Subcutaneous adipose tissue (tissue), 4 donors: ENCODE results near the gene CDHR3. TPM values are rescaled to one million over a fixed set of nuclear protein-coding genes. Genes with fewer than 3 reads are reported as not detected.

Source experiments
- CTCF ChIP-seq: fragments of 450-650 bp; IDR thresholded peaks from one replicate; pipeline ENCODE4 v1.5.1; 2016; ENCODE audit warnings: low read depth, mild to moderate bottlenecking, control low read depth, antibody characterized with exemption, moderate library complexity
- total RNA-seq, 4 donors: library from RNA; depleted of rRNA; stranded (reverse); fragments of >200 nt; gene quantifications; one replicate each; pipeline ENCODE4 v1.1.0, GENCODE V29; 2016

CDHR3 gene
- total RNA-seq, 4 donors from 2014 or later, result 6.2 to 33.8 (median 12.0) TPM

- no peak for TF ChIP-seq CTCF
Measured at GRCh38 chr7:106012184-106012583, 49.1 kb downstream of the CDHR3 start.

- TF ChIP-seq CTCF, result no peak
Measured at GRCh38 chr7:106012935-106013439, 49.9 kb downstream of the CDHR3 start.

DNA sequence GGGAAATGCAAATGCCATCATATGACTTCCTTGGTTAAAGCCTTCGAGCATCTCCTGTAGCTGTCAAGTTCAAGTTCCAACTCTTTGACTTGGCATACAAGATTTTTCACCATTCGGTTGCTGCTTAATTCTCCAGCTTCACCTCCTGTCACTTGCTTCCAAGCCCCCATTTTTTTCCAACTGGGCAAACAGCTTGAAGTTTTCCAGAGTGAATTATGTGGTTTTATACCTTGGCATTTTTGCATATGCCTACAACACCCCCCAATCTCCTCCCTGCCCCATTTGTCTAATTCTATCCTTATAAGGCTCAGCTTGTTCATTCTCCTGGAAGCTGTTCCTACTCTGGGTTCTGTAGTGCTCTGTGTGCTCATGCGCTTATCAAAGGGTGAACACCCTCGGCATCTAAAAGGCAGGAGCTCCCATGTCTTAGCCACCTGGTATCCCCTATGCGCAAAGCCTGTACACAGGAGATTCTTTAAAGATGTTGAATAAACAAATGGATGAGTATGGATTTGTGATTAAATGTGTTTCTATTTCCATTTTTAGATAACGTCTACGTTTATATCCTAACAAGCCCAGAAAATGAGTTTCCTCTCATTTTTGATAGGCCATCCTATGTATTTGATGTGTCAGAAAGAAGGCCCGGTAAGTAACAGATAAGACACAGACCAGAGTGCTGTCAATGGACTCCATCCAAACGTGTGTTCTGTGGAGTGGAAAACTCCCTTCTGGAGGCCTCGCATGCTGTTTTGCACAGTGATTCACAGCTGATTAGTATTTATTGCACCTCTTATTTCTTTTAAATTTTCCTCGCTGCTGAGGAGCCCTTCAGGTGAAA, 52.5 kb downstream of the CDHR3 start:
- TF ChIP-seq CTCF, result no peak

- TF ChIP-seq CTCF, result no peak
Measured at GRCh38 chr7:106016331-106016730, 53.3 kb downstream of the CDHR3 start.

GRCh38 chr7:106017657-106018056, 54.6 kb downstream of the CDHR3 start:
- no peak for TF ChIP-seq CTCF

DNA sequence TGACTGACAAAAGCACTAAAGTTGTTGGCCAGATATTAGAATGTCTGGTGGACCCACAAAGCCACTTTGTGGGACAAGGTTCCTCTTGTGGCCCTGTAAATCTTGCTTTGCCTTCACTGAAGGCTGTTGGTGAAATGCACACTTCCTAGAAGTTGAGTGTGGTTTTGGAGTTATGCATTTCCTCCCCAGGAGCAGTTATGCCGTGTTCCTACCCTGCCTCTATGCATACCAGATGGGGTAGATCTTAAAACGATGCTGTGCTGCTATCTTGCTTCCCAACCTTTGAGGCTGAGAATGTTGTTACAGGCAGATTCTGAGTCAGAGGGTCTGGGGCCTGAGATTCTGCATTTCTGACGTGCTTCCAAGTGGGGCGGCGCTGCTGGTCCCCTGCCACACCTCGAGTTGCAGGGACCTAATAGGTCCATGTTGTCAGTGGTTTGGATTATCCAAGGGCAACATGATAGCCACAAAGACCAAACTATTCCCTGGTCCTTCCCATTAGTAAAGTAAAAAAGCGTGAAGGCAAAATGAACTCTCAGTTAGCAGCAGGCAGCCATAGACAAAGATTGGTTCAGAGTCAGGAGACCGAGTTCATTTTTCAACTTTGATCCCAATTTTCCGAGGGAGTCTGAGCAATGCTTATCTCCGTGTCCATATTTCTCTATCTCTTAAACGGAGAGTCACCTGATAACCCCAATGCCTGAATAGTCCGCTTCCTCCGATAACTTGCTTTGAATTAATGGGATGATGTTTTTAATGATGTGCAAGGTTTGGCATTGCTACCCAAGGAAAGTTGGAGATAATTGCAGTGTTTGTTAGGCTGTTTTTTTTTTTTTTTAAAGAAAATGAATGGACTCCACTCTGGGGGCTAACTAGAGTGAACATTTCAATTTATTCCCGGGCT, 55.8 kb downstream of the CDHR3 start:
- TF ChIP-seq CTCF, result no peak

- no peak for TF ChIP-seq CTCF
Measured at GRCh38 chr7:106019470-106019820, 56.4 kb downstream of the CDHR3 start.
